Breast epithelium (tissue), 3 donors: ENCODE results near the gene SPATA1.

ENCODE experiments used
- POLR2A ChIP-seq: fragments of 450-650 bp; IDR thresholded peaks from one replicate; pipeline ENCODE4 v1.6.1; 2016; ENCODE audit warnings: antibody characterized with exemption, mild to moderate bottlenecking, moderate library complexity
- TF ChIP-seq, protein P1 (sequence below), 3 donors: fragments of 450-650 bp; IDR thresholded peaks; one replicate each; pipeline ENCODE4 v1.5.1; 2016 to 2017; ENCODE audit warnings: antibody characterized with exemption in 3 of 3, mild to moderate bottlenecking in 3 of 3, moderate library complexity in 3 of 3

DNA sequence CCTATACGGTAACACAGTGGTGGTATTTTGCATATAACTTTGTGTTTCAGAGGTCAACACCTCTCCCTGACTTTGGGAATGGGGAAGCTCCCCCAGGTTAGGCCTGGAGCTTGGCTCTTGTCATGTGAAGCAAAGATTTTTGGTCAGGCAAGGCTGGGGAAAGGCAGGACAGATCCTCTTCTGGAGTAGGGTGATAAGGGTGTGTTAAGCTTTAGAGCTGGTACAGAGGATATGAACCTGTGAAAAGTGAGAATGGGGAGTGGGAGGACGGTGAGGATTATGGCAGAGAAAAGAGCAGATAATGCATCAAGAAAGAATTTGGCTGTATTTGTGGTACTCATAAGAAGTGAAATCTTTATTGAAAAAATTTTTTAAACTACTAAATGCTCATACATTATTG is 24.9 kb upstream of the SPATA1 start:
- TF ChIP-seq, protein P1, sequence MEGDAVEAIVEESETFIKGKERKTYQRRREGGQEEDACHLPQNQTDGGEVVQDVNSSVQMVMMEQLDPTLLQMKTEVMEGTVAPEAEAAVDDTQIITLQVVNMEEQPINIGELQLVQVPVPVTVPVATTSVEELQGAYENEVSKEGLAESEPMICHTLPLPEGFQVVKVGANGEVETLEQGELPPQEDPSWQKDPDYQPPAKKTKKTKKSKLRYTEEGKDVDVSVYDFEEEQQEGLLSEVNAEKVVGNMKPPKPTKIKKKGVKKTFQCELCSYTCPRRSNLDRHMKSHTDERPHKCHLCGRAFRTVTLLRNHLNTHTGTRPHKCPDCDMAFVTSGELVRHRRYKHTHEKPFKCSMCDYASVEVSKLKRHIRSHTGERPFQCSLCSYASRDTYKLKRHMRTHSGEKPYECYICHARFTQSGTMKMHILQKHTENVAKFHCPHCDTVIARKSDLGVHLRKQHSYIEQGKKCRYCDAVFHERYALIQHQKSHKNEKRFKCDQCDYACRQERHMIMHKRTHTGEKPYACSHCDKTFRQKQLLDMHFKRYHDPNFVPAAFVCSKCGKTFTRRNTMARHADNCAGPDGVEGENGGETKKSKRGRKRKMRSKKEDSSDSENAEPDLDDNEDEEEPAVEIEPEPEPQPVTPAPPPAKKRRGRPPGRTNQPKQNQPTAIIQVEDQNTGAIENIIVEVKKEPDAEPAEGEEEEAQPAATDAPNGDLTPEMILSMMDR (IDR thresholded peaks at IDR 0.05), result no peak
- no peak for TF ChIP-seq POLR2A
